ENCODE measurements around the gene ANKRD6.

- TF ChIP-seq POLR2A (IDR thresholded peaks at IDR 0.05) (no peak), CTCF (IDR thresholded peaks at IDR 0.05) (no peak), POLR2AphosphoS5 (IDR thresholded peaks at IDR 0.05) (no peak)
Measured at GRCh38 chr6:89662659-89663223, 229.8 kb downstream of the ANKRD6 start.
